H1 (cell line): ENCODE data around the gene RTN4. TPM values are rescaled to one million over a fixed set of nuclear protein-coding genes. Genes with fewer than 3 reads are reported as not detected.

Experiments
- CTCF ChIA-PET: fragments of 300-600 bp; sonication (Branson Sonifier 250); formaldehyde crosslinking; loops from one replicate; lab custom pipeline; 2021; ENCODE audit not compliant: partially characterized antibody; lab: Charles Lee
- POLR2A ChIA-PET: fragments of 300-600 bp; sonication (Branson Sonifier 250); formaldehyde crosslinking; loops from one replicate; lab custom pipeline; 2021; ENCODE audit warnings: inconsistent platforms; ENCODE audit not compliant: partially characterized antibody; lab: Charles Lee
- DNase-seq, 2 experiments: peaks; one replicate each; pipeline versions ENCODE4 v3.0.0 to v3.0.0-alpha.2; 2010 to 2022; ENCODE audit warnings: low spot score in 2 of 2, low read depth in 1 of 2, mixed read lengths in 1 of 2
- FAIRE-seq: peaks from 2 replicates; lab custom pipeline; 2011; peaks lifted over from hg19 to GRCh38; lab: Jason Lieb, UNC
- H2AFZ ChIP-seq: 2 replicates; pipeline ENCODE4 v1.8.1; 2012; ENCODE audit warnings: low read length, inconsistent platforms
- H2AK5ac ChIP-seq: 2 replicates; pipeline ENCODE4 v1.6.1; 2013; ENCODE audit warnings: low read depth, low read length
- H2BK120ac ChIP-seq: replicated peaks from 2 replicates; pipeline ENCODE3; 2013; ENCODE audit warnings: low read depth, low read length, inconsistent platforms
- H2BK12ac ChIP-seq: 2 replicates; pipeline ENCODE4 v1.6.1; 2013; ENCODE audit warnings: low read depth, low read length
- H2BK15ac ChIP-seq: 2 replicates; pipeline ENCODE4 v1.6.1; 2013; ENCODE audit warnings: low read length
- H2BK20ac ChIP-seq: 2 replicates; pipeline ENCODE4 v1.6.1; 2013; ENCODE audit warnings: low read length
- H2BK5ac ChIP-seq: 2 replicates; pipeline ENCODE4 v1.6.1; 2013; ENCODE audit warnings: low read depth, low read length
- H3K14ac ChIP-seq: 2 replicates; pipeline ENCODE4 v1.6.1; 2013; ENCODE audit warnings: inconsistent platforms; ENCODE audit not compliant: insufficient read length
- H3K18ac ChIP-seq: 2 replicates; pipeline ENCODE4 v1.6.1; 2013; ENCODE audit warnings: low read length; ENCODE audit errors: extremely low read depth
- H3K23ac ChIP-seq: 2 replicates; pipeline ENCODE4 v1.6.1; 2013; ENCODE audit warnings: inconsistent platforms; ENCODE audit not compliant: insufficient read length
- H3K23me2 ChIP-seq: 2 replicates; pipeline ENCODE4 v1.6.1; 2013; ENCODE audit warnings: low read depth, low read length
- H3K27ac ChIP-seq: 2 replicates; pipeline ENCODE4 v1.6.1; 2011; ENCODE audit warnings: low read depth, low read length, inconsistent platforms
- H3K27me3 ChIP-seq, 4 experiments: replicated peaks in 1 of 4; 1 replicate in 1 of 4; 2 replicates in 3 of 4; pipeline versions ENCODE4 v1.6.1 to v1.8.1; 2011 to 2013; ENCODE audit warnings: low read length in 3 of 4, mild to moderate bottlenecking in 3 of 4, inconsistent platforms in 2 of 4, mixed read lengths in 2 of 4, moderate library complexity in 1 of 4; ENCODE audit not compliant: control insufficient read depth in 3 of 4, insufficient read depth in 3 of 4; ENCODE audit errors: extremely low read depth in 1 of 4
- H3K36me3 ChIP-seq, 4 experiments: 2 replicates each; pipeline versions ENCODE4 v1.6.1 to v1.8.1; 2011 to 2013; ENCODE audit warnings: mild to moderate bottlenecking in 4 of 4, low read length in 3 of 4, moderate library complexity in 2 of 4, control low read depth in 1 of 4, inconsistent platforms in 1 of 4; ENCODE audit not compliant: insufficient read depth in 4 of 4, control insufficient read depth in 2 of 4
- H3K4ac ChIP-seq: replicated peaks from 2 replicates; pipeline ENCODE3; 2013; ENCODE audit warnings: low read length, low read depth, mixed read lengths, inconsistent platforms; ENCODE audit not compliant: insufficient read length
- H3K4me1 ChIP-seq, 4 experiments: replicated peaks in 1 of 4; 1 replicate in 1 of 4; 2 replicates in 3 of 4; pipeline versions ENCODE4 v1.6.1 to v1.8.1; 2011 to 2013; ENCODE audit warnings: low read length in 3 of 4, inconsistent platforms in 2 of 4, mixed read lengths in 1 of 4; ENCODE audit not compliant: insufficient read depth in 4 of 4, control insufficient read depth in 3 of 4
- H3K4me2 ChIP-seq, 2 experiments: 2 replicates each; pipeline versions ENCODE4 v1.6.1 to v1.8.1; 2011 to 2013; ENCODE audit warnings: low read depth in 2 of 2, low read length in 2 of 2, control low read depth in 1 of 2, inconsistent platforms in 1 of 2, mild to moderate bottlenecking in 1 of 2; ENCODE audit not compliant: insufficient read depth in 1 of 2
- H3K4me3 ChIP-seq, 4 experiments: fragments of 200-600, 300-600 bp in 1 of 4; sonication (generic), shearing (Covaris generic), sonication (Bioruptor Twin) in 1 of 4; 2 replicates each; pipeline versions ENCODE4 v1.5.1 to v1.8.1; 2011 to 2016; ENCODE audit warnings: low read length in 4 of 4, low read depth in 3 of 4, control low read depth in 2 of 4, inconsistent platforms in 2 of 4, mild to moderate bottlenecking in 2 of 4, mixed read lengths in 1 of 4, moderate library complexity in 1 of 4; ENCODE audit not compliant: insufficient read depth in 2 of 4; ENCODE audit errors: extremely low read depth in 1 of 4
- H3K56ac ChIP-seq: replicated peaks from 2 replicates; pipeline ENCODE3; 2013; ENCODE audit warnings: low read depth, mild to moderate bottlenecking, mixed read lengths, low read length, inconsistent platforms; ENCODE audit not compliant: insufficient read length
- H3K79me1 ChIP-seq: 2 replicates; pipeline ENCODE4 v1.6.1; 2013; ENCODE audit warnings: low read depth, low read length, control low read depth
- H3K79me2 ChIP-seq, 2 experiments: 2 replicates each; pipeline versions ENCODE4 v1.6.1 to v1.8.1; 2012 to 2013; ENCODE audit warnings: low read length in 2 of 2, mild to moderate bottlenecking in 2 of 2, inconsistent platforms in 1 of 2; ENCODE audit not compliant: insufficient read depth in 2 of 2, control insufficient read depth in 1 of 2
- H3K9ac ChIP-seq, 4 experiments: replicated peaks in 1 of 4; 1 replicate in 1 of 4; 2 replicates in 3 of 4; pipeline versions ENCODE4 v1.6.1 to v1.8.1; 2011 to 2013; ENCODE audit warnings: low read depth in 3 of 4, low read length in 3 of 4, control low read depth in 2 of 4, mild to moderate bottlenecking in 2 of 4, moderate library complexity in 2 of 4, inconsistent platforms in 1 of 4; ENCODE audit errors: extremely low read depth in 1 of 4
- H3K9me3 ChIP-seq, 2 experiments: 2 replicates each; pipeline versions ENCODE4 v1.6.1 to v1.8.1; 2012 to 2013; ENCODE audit warnings: mild to moderate bottlenecking in 2 of 2, moderate library complexity in 2 of 2, control low read depth in 1 of 2, inconsistent platforms in 1 of 2, low read depth in 1 of 2, low read length in 1 of 2, mixed read lengths in 1 of 2; ENCODE audit not compliant: insufficient read depth in 2 of 2
- H4K20me1 ChIP-seq, 2 experiments: replicated peaks in 1 of 2; 2 replicates each; pipeline versions ENCODE3 to v1.8.1; 2011 to 2013; ENCODE audit warnings: inconsistent platforms in 2 of 2, low read length in 2 of 2, mild to moderate bottlenecking in 1 of 2; ENCODE audit not compliant: insufficient read depth in 2 of 2, control insufficient read depth in 1 of 2
- H4K5ac ChIP-seq: 2 replicates; pipeline ENCODE4 v1.6.1; 2013; ENCODE audit warnings: low read length, low read depth, mixed read lengths, inconsistent platforms; ENCODE audit not compliant: insufficient read length
- H4K8ac ChIP-seq: 2 replicates; pipeline ENCODE4 v1.8.0; 2013; ENCODE audit warnings: mild to moderate bottlenecking, moderate library complexity, low read length, inconsistent platforms; ENCODE audit not compliant: insufficient read depth; ENCODE audit errors: extremely low read depth
- H4K91ac ChIP-seq: replicated peaks from 2 replicates; pipeline ENCODE3; 2013; ENCODE audit warnings: low read length, mixed read lengths, inconsistent platforms; ENCODE audit not compliant: insufficient read length
- POLR2AphosphoS5 ChIP-seq: IDR thresholded peaks from 2 replicates; pipeline ENCODE4 v1.6.1; 2011; ENCODE audit warnings: low read depth, low read length
- TAF1 ChIP-seq: IDR thresholded peaks from 2 replicates; pipeline ENCODE4 v1.6.1; 2011; ENCODE audit warnings: mild to moderate bottlenecking, low read depth, low read length
- WGBS, 2 experiments: shearing (Covaris generic) in 1 of 2; methylation state at CpG; one replicate each; pipeline versions ENCODE4 v1.1.6 to v1.1.7; 2013 to 2015; ENCODE audit warnings: low lambda C conversion rate in 2 of 2, mixed read lengths in 2 of 2, inconsistent platforms in 1 of 2, low coverage in 1 of 2, missing lambda C conversion rate in 1 of 2; ENCODE audit not compliant: insufficient replicate concordance in 2 of 2, insufficient coverage in 1 of 2, insufficient read length in 1 of 2; ENCODE audit errors: extremely low coverage in 1 of 2, missing lambda C conversion rate in 1 of 2; 5-methylcytosine and 5-hydroxymethylcytosine counted together
- polyA plus RNA-seq, 7 experiments: library from polyadenylated mRNA; depleted of rRNA in 3 of 7; stranded (reverse) in 5 of 7; unstranded in 2 of 7; fragments of >200 nt in 5 of 7; fragments of 200-250 nt in 2 of 7; gene quantifications; 1 replicate in 5 of 7; 2 replicates in 1 of 7; 4 replicates in 1 of 7; pipeline versions ENCODE4 v1.2.1 to v1.2.3, GENCODE V29; 2011 to 2013; ENCODE audit warnings: missing spikeins in 2 of 7, mixed read lengths in 2 of 7
- total RNA-seq: library from RNA; stranded (reverse); fragmentation: NEBNext Ultra II Directional; extraction: Animal tissue kit (Norgen Biotek cat#: 25700); gene quantifications from 2 replicates; pipeline ENCODE4 v1.2.1, GENCODE V29; 2021

RTN4 gene
- total and polyA plus RNA-seq, 2 of the 8 experiments (the other 6 are each of a cell fraction or from before 2014, with no cell fraction given): 179 to 242 TPM

GRCh38 chr2:55033076-55033742 lies 17.0 kb downstream of the RTN4 start:
- no peaks in the 10 kb centered on the region for H3K79me1 ChIP-seq
- H3K36me3 ChIP-seq: no peaks in the 10 kb centered on the region; a peak in 1 of 8 replicates
- H3K27ac ChIP-seq: 0 out of 2 replicates have a peak overlapping the region, but pooled peaks have one; percentile 33
- WGBS, 2 experiments: 91% methylated on average over 5 of the region's 5 CpGs; no CpG with 5 or more reads in 1 of the 2 experiments
- H3K14ac ChIP-seq: no peak overlapping the region
- TF ChIP-seq POLR2AphosphoS5 (0 out of 2 replicates have a peak, but pooled peaks have one; percentile 31), TAF1 (no peak)
- TF ChIP-seq, all 59 proteins: peak for 1
- no peaks in the 10 kb centered on the region for H3K23me2 ChIP-seq
- FAIRE-seq: no peak
- peaks cover 45 to 100% of the 10 kb centered on the region in 2 experiments for H3K79me2 ChIP-seq
- H3K4ac ChIP-seq: no peak overlapping the region
- DNase-seq: no peak
- no peak overlapping the region for H2BK15ac ChIP-seq
- no peak overlapping the region for H2BK5ac ChIP-seq
- H4K5ac ChIP-seq: no peak overlapping the region
- H2AFZ ChIP-seq: no peak overlapping the region
- H3K23ac ChIP-seq: no peak overlapping the region
- no peak overlapping the region for H3K18ac ChIP-seq
- no peak overlapping the region for H2AK5ac ChIP-seq
- no peak overlapping the region for H2BK120ac ChIP-seq
- ChIA-PET CTCF (interaction anchor here (1.0 kb wide), 1 partner anchor 15 kb away, joined by 3 read pairs; no protein-coding TSS in a partner anchor), POLR2A (interaction anchor here (0.7 to 0.8 kb wide), 3 partner anchors 8 to 22 kb away, joined by 3 to 6 read pairs (median 3); no protein-coding TSS in a partner anchor)
- no peak overlapping the region for H3K4me3 ChIP-seq
- H3K9me3 ChIP-seq: no peaks in the 10 kb centered on the region
- H3K4me1 ChIP-seq: peaks cover 0 to 11% (median 6%) of the 10 kb centered on the region in 4 experiments; a peak in 6 of 7 replicates
- H3K4me2 ChIP-seq: no peak overlapping the region
- H4K91ac ChIP-seq: no peak overlapping the region
- no peaks in the 10 kb centered on the region for H3K27me3 ChIP-seq
- no peak overlapping the region for H4K8ac ChIP-seq
- no peak overlapping the region for H2BK20ac ChIP-seq
- peak overlapping the region in 1 of 4 experiments; percentile 53; a peak in 1 of 7 replicates for H3K9ac ChIP-seq
- peaks cover 14 to 23% of the 10 kb centered on the region in 2 experiments for H4K20me1 ChIP-seq
- no peak overlapping the region for H3K56ac ChIP-seq
- H2BK12ac ChIP-seq: no peak overlapping the region
